HEK293 (cell line): ENCODE data around the gene AQP6.

Source experiments
- CTCF ChIA-PET: fragments of 350-600 bp; formaldehyde crosslinking; extraction: SDS; loops from one replicate; lab custom pipeline; 2021; ENCODE audit warnings: antibody characterized with exemption; lab: Yijun Ruan, JAX
- POLR2A ChIA-PET: fragments of 300-600 bp; formaldehyde crosslinking; extraction: SDS; loops from one replicate; lab custom pipeline; 2020; ENCODE audit warnings: antibody characterized with exemption, inconsistent platforms; lab: Yijun Ruan, JAX
- H3K27ac ChIP-seq: fragments of 200-500 bp; sonication (Bioruptor generic); 2 replicates; pipeline ENCODE4 v1.5.1; 2014; ENCODE audit warnings: low read depth, low read length, control low read depth, inconsistent platforms; ENCODE audit errors: extremely low read depth
- H3K36me3 ChIP-seq, 2 experiments: fragments of 200-500 bp in 1 of 2; sonication (Bioruptor generic) in 1 of 2; 1 replicate in 1 of 2; 2 replicates in 1 of 2; pipeline ENCODE4 v1.5.1; 2014 to 2017; ENCODE audit warnings: inconsistent platforms in 2 of 2, low read length in 2 of 2; ENCODE audit not compliant: control insufficient read depth in 2 of 2, insufficient read depth in 1 of 2
- H3K4me1 ChIP-seq: fragments of 200-500 bp; sonication (Bioruptor generic); 2 replicates; pipeline ENCODE4 v1.5.1; 2014; ENCODE audit warnings: mild to moderate bottlenecking, low read length, inconsistent platforms; ENCODE audit not compliant: control insufficient read depth, insufficient read depth
- H3K4me3 ChIP-seq: 2 replicates; pipeline ENCODE4 v1.5.1; 2011; ENCODE audit warnings: low read depth, mild to moderate bottlenecking, control low read depth, low read length, moderate library complexity
- H3K9me3 ChIP-seq: fragments of 200-500 bp; sonication (Bioruptor generic); 2 replicates; pipeline ENCODE4 v1.5.1; 2014; ENCODE audit warnings: low read depth, low read length, inconsistent platforms; ENCODE audit not compliant: control insufficient read depth, insufficient read depth
- BCL11A ChIP-seq: fragments of 450-650 bp; formaldehyde crosslinking; IDR thresholded peaks from 2 replicates; pipeline ENCODE4 v1.5.1; 2016; ENCODE audit warnings: low read depth, missing biosample characterization, missing genetic modification characterization
- KLF1 ChIP-seq: fragments of 450-650 bp; formaldehyde crosslinking; IDR thresholded peaks from 2 replicates; pipeline ENCODE4 v1.5.1; 2016; ENCODE audit warnings: missing biosample characterization, missing genetic modification characterization
- KLF7 ChIP-seq: fragments of 450-650 bp; formaldehyde crosslinking; IDR thresholded peaks from 2 replicates; pipeline ENCODE4 v1.5.1; 2016; ENCODE audit warnings: missing biosample characterization, missing genetic modification characterization, borderline replicate concordance
- KLF8 ChIP-seq: fragments of 450-650 bp; formaldehyde crosslinking; IDR thresholded peaks from 2 replicates; pipeline ENCODE4 v1.5.1; 2016; ENCODE audit warnings: missing biosample characterization, missing genetic modification characterization
- SCRT1 ChIP-seq: fragments of 450-650 bp; formaldehyde crosslinking; IDR thresholded peaks from 2 replicates; pipeline ENCODE4 v1.5.1; 2016; ENCODE audit warnings: missing biosample characterization, missing genetic modification characterization, borderline replicate concordance
- ZFP3 ChIP-seq: fragments of 450-650 bp; formaldehyde crosslinking; IDR thresholded peaks from 2 replicates; pipeline ENCODE4 v1.5.1; 2016; ENCODE audit warnings: low read depth, missing biosample characterization, missing genetic modification characterization
- ZNF16 ChIP-seq: fragments of 450-650 bp; formaldehyde crosslinking; IDR thresholded peaks from 2 replicates; pipeline ENCODE4 v1.5.1; 2016; ENCODE audit warnings: low read depth, missing biosample characterization, missing genetic modification characterization
- ZNF341 ChIP-seq: fragments of 450-650 bp; formaldehyde crosslinking; IDR thresholded peaks from 2 replicates; pipeline ENCODE4; 2016; ENCODE audit warnings: low read depth, missing biosample characterization, missing genetic modification characterization
- ZNF404 ChIP-seq: fragments of 450-650 bp; formaldehyde crosslinking; IDR thresholded peaks from 2 replicates; pipeline ENCODE4 v1.5.1; 2017; ENCODE audit warnings: missing biosample characterization, missing genetic modification characterization
- ZNF416 ChIP-seq: fragments of 450-650 bp; formaldehyde crosslinking; IDR thresholded peaks from 2 replicates; pipeline ENCODE4 v1.5.1; 2016; ENCODE audit warnings: missing biosample characterization, missing genetic modification characterization
- ZNF423 ChIP-seq: fragments of 450-650 bp; formaldehyde crosslinking; IDR thresholded peaks from 2 replicates; pipeline ENCODE4 v1.5.1; 2016; ENCODE audit warnings: missing biosample characterization, missing genetic modification characterization
- ZNF48 ChIP-seq: fragments of 450-650 bp; formaldehyde crosslinking; IDR thresholded peaks from 2 replicates; pipeline ENCODE4 v1.5.1; 2016; ENCODE audit warnings: missing biosample characterization, missing genetic modification characterization
- ZNF623 ChIP-seq: fragments of 450-650 bp; formaldehyde crosslinking; IDR thresholded peaks from 2 replicates; pipeline ENCODE4 v1.5.1; 2016; ENCODE audit warnings: missing biosample characterization, missing genetic modification characterization
- ZNF664 ChIP-seq: fragments of 450-650 bp; formaldehyde crosslinking; IDR thresholded peaks from 2 replicates; pipeline ENCODE4 v1.5.1; 2016; ENCODE audit warnings: missing biosample characterization, missing genetic modification characterization
- ZNF792 ChIP-seq: fragments of 450-650 bp; formaldehyde crosslinking; IDR thresholded peaks from 2 replicates; pipeline ENCODE4 v1.5.1; 2016; ENCODE audit warnings: missing biosample characterization, missing genetic modification characterization
- ZSCAN16 ChIP-seq: fragments of 450-650 bp; formaldehyde crosslinking; IDR thresholded peaks from 2 replicates; pipeline ENCODE4 v1.5.1; 2016; ENCODE audit warnings: missing biosample characterization, missing genetic modification characterization
- TF ChIP-seq, protein P1 (sequence below): fragments of 450-650 bp; formaldehyde crosslinking; IDR thresholded peaks from 2 replicates; pipeline ENCODE4 v1.5.1; 2016; ENCODE audit warnings: missing biosample characterization, missing genetic modification characterization

The AQP6 gene

DNA sequence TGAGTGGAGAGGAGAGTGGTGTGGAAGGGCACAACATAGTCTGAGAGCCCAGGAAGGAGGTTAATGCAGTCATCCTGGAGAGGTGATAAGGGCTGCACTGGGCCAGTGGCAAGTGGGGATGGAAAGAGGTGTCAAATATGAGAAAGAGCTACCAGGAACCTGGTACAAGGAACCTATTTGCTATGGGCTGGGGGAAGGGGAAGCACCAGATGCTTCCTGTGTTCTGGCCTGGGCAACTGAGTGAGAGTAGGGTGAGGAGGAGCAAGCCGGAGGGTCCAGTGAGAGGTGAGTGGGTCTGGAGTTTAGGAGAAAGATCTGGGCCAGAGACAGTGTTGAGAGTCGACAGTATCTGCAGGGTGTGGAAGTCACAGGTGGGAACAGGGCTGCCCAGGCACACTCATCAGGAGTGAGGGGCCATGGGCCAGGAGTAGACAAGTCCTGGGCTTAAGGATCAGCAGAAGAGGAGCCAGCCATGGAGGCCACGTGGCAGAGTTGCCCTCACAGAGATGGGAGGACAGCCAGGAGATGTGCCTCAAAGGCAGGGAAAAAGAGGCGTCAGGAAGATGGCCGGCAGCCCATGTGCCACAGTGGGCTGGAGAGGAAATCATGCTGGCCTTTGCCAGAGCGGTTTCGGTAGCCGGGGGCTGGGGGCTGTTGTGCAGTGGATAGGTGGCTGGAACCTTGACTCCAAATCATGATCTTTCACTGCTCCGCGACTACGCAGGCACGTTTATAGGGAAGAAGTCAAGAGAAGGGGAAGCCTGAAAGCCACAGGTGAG, 2.9 kb upstream of the AQP6 start:
- no peak for TF ChIP-seq ZNF416 (tag by site-specific recombination)
- H3K4me3 ChIP-seq, result no peak overlapping the region
- no peaks in the 10 kb centered on the region for H3K9me3 ChIP-seq
- CTCF ChIA-PET, result interaction anchor here (0.7 to 7.1 kb wide), 10 partner anchors 10 to 196 kb away, joined by 4 to 104 read pairs (median 14); no protein-coding TSS in a partner anchor
- no peaks in the 10 kb centered on the region for H3K4me1 ChIP-seq
- no peak overlapping the region for H3K27ac ChIP-seq
- POLR2A ChIA-PET, result no interaction called here
- H3K36me3 ChIP-seq, result no peaks in the 10 kb centered on the region

DNA sequence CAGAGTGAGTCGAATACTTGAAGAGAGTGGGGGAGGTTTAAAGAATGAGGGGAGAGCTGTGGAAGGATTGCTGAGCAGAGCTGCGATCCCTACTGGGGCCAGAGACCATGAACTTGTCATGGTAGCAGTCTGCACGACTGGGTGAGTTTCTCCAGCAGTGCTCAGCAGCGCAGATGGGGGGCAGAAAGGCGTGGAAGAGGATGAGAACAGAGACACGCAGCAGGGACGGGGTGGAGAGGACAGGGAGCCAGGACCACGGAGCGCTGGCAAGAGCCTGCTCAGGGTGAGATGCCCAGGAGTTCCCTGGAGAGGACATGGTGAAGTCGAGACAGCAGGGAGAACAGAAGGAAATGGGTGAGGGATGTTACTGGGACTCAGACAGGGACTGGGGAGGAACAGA, 2.1 kb upstream of the AQP6 start:
- Histone ChIP-seq H3K4me1 (no peaks in the 10 kb centered on the region), H3K9me3 (no peaks in the 10 kb centered on the region), H3K27ac (no peak overlapping the region), H3K36me3 (no peaks in the 10 kb centered on the region), H3K4me3 (no peak overlapping the region)
- POLR2A ChIA-PET, result no interaction called here
- CTCF ChIA-PET, result interaction anchor here (0.8 to 6.7 kb wide), 3 partner anchors 11 to 100 kb away, joined by 5 to 88 read pairs (median 55); no protein-coding TSS in a partner anchor
- TF ChIP-seq ZNF792 (tag by site-specific recombination), result no peak
- peak; percentile 24; the same call in 1 of the 2 replicates for TF ChIP-seq KLF8 (tag by site-specific recombination)
- TF ChIP-seq KLF7, result peak; percentile 76; the same call in 1 of the 2 replicates
- TF ChIP-seq KLF1 (tag by site-specific recombination), result 0 out of 2 replicates have a peak, but pooled peaks have one; percentile 16
- TF ChIP-seq ZNF16, result no peak
- no peak for TF ChIP-seq ZNF404 (tag by site-specific recombination)
- no peak for TF ChIP-seq BCL11A (tag by site-specific recombination)
- TF ChIP-seq ZFP3 (tag by site-specific recombination), result no peak
- TF ChIP-seq ZNF48 (tag by site-specific recombination), result no peak

DNA sequence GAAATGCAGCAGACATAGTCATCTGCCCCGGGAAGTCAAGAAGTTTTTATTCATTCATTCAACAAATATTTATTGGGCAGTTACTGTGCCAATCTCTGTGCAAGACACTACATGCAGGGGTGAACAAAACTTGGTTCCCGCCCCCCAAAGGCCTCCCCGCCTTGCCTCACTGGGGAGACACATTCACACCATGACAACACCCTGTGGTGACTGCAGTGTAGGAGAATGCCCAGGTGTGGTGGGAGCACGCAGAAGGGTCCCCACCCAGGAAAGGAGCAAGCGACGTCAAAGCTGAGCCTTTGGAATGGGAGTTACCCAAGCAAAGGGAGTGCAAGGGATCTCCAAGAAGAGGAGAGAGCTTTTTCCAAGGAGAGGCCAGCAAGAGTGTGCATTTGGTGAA, 1.6 kb upstream of the AQP6 start:
- ChIA-PET POLR2A (no interaction called here), CTCF (interaction anchor here (0.6 to 6.7 kb wide), 2 partner anchors 55 to 99 kb away, joined by 3 to 88 read pairs; no protein-coding TSS in a partner anchor)
- H3K4me1 ChIP-seq, result no peaks in the 10 kb centered on the region
- no peaks in the 10 kb centered on the region for H3K36me3 ChIP-seq
- no peaks in the 10 kb centered on the region for H3K9me3 ChIP-seq
- no peak for TF ChIP-seq ZNF623 (tag by site-specific recombination)
- no peak for TF ChIP-seq SCRT1 (tag by site-specific recombination)
- TF ChIP-seq ZNF341 (tag by site-specific recombination), result no peak
- no peak for TF ChIP-seq ZNF664 (tag by site-specific recombination)
- TF ChIP-seq, protein P1, sequence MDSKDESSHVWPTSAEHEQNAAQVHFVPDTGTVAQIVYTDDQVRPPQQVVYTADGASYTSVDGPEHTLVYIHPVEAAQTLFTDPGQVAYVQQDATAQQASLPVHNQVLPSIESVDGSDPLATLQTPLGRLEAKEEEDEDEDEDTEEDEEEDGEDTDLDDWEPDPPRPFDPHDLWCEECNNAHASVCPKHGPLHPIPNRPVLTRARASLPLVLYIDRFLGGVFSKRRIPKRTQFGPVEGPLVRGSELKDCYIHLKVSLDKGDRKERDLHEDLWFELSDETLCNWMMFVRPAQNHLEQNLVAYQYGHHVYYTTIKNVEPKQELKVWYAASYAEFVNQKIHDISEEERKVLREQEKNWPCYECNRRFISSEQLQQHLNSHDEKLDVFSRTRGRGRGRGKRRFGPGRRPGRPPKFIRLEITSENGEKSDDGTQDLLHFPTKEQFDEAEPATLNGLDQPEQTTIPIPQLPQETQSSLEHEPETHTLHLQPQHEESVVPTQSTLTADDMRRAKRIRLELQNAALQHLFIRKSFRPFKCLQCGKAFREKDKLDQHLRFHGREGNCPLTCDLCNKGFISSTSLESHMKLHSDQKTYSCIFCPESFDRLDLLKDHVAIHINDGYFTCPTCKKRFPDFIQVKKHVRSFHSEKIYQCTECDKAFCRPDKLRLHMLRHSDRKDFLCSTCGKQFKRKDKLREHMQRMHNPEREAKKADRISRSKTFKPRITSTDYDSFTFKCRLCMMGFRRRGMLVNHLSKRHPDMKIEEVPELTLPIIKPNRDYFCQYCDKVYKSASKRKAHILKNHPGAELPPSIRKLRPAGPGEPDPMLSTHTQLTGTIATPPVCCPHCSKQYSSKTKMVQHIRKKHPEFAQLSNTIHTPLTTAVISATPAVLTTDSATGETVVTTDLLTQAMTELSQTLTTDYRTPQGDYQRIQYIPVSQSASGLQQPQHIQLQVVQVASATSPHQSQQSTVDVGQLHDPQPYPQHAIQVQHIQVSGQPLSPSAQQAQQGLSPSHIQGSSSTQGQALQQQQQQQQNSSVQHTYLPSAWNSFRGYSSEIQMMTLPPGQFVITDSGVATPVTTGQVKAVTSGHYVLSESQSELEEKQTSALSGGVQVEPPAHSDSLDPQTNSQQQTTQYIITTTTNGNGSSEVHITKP (tag by site-specific recombination), result no peak
- no peak for TF ChIP-seq ZSCAN16 (tag by site-specific recombination)
- TF ChIP-seq ZNF423, result no peak
- H3K4me3 ChIP-seq, result no peak overlapping the region
- H3K27ac ChIP-seq, result no peak overlapping the region
